OCI-LY3 (cell line): ENCODE measurements around the gene MBP.

Experiments used
- H2AFZ ChIP-seq: fragments of 200-600, 300-600 bp; shearing (Covaris generic); 2 replicates; pipeline ENCODE4 v1.6.0; 2014; ENCODE audit warnings: antibody characterized with exemption, low read depth, low read length
- H3K27ac ChIP-seq: fragments of 200-600, 300-600 bp; sonication (generic); 2 replicates; pipeline ENCODE4 v1.5.1; 2014; ENCODE audit warnings: mild to moderate bottlenecking, low read length, moderate library complexity, mixed read lengths
- H3K27me3 ChIP-seq: fragments of 200-600, 300-600 bp; sonication (generic); 2 replicates; pipeline ENCODE4 v1.6.1; 2014; ENCODE audit warnings: low read depth, low read length, mixed read lengths
- H3K36me3 ChIP-seq: fragments of 200-600, 300-600 bp; sonication (generic); replicated peaks from 2 replicates; pipeline ENCODE3; 2014; ENCODE audit warnings: low read depth, low read length, mixed read lengths
- H3K4me1 ChIP-seq: fragments of 300-600, 200-600 bp; sonication (generic); 2 replicates; pipeline ENCODE4 v1.6.1; 2014; ENCODE audit warnings: low read length, mixed read lengths
- H3K4me2 ChIP-seq: fragments of 200-600, 300-600 bp; sonication (generic); 2 replicates; pipeline ENCODE4 v1.6.1; 2014; ENCODE audit warnings: low read length, mixed read lengths
- H3K4me3 ChIP-seq: fragments of 300-600, 200-600 bp; sonication (generic); 2 replicates; pipeline ENCODE4 v1.5.1; 2014; ENCODE audit warnings: antibody characterized with exemption, mild to moderate bottlenecking, low read length, moderate library complexity
- H3K79me2 ChIP-seq: fragments of 300-600, 200-600 bp; shearing (Covaris generic); 2 replicates; pipeline ENCODE4 v1.6.1; 2014; ENCODE audit warnings: mild to moderate bottlenecking, low read length, mixed read lengths
- H3K9ac ChIP-seq: fragments of 300-600, 200-600 bp; shearing (Covaris generic); 2 replicates; pipeline ENCODE4 v1.6.0; 2014; ENCODE audit warnings: mild to moderate bottlenecking, low read length, moderate library complexity
- H3K9me3 ChIP-seq: fragments of 200-600, 300-600 bp; shearing (Covaris generic); 2 replicates; pipeline ENCODE4 v1.6.1; 2014; ENCODE audit warnings: low read length, mixed read lengths; ENCODE audit not compliant: insufficient read depth
- H4K20me1 ChIP-seq: fragments of 200-600, 300-600 bp; sonication (generic); 2 replicates; pipeline ENCODE4 v1.6.1; 2016; ENCODE audit warnings: low read length, mixed read lengths; ENCODE audit not compliant: insufficient read depth
- CTCF ChIP-seq: fragments of 200-600, 300-600 bp; sonication (generic); IDR thresholded peaks from 2 replicates; pipeline ENCODE4 v1.5.1; 2014; ENCODE audit warnings: antibody characterized with exemption, low read length, low read depth
- EZH2phosphoT487 ChIP-seq: fragments of 200-600 bp; shearing (Covaris generic); IDR thresholded peaks from 2 replicates; pipeline ENCODE4 v1.6.1; 2018; ENCODE audit warnings: antibody characterized with exemption, mixed run types, low read depth

Gene MBP

GRCh38 chr18:76959605-76960004, 173.0 kb downstream of the MBP start:
- peaks cover 25% of the 10 kb centered on the region for H3K36me3 ChIP-seq
- no peaks in the 10 kb centered on the region for H3K79me2 ChIP-seq
- no peak overlapping the region for H3K27ac ChIP-seq
- H3K9me3 ChIP-seq: no peaks in the 10 kb centered on the region
- H3K4me2 ChIP-seq: no peak overlapping the region
- no peak for TF ChIP-seq CTCF
- no peak for TF ChIP-seq EZH2phosphoT487
- H4K20me1 ChIP-seq: 0 out of 2 replicates have a peak, but pooled peaks cover 7% of the 10 kb centered on the region
- no peaks in the 10 kb centered on the region for H3K4me1 ChIP-seq
- no peak overlapping the region for H2AFZ ChIP-seq
- H3K4me3 ChIP-seq: no peak overlapping the region
- H3K9ac ChIP-seq: no peak overlapping the region
- H3K27me3 ChIP-seq: no peaks in the 10 kb centered on the region

- Histone ChIP-seq H3K9me3 (no peaks in the 10 kb centered on the region), H3K27ac (no peak overlapping the region), H3K4me2 (no peak overlapping the region), H3K27me3 (no peaks in the 10 kb centered on the region), H3K9ac (no peak overlapping the region), H2AFZ (no peak overlapping the region), H4K20me1 (0 out of 2 replicates have a peak, but pooled peaks cover 7% of the 10 kb centered on the region), H3K4me1 (no peaks in the 10 kb centered on the region), H3K4me3 (no peak overlapping the region), H3K79me2 (no peaks in the 10 kb centered on the region), H3K36me3 (peaks cover 25% of the 10 kb centered on the region)
- TF ChIP-seq EZH2phosphoT487 (no peak), CTCF (no peak)
Measured at GRCh38 chr18:76958692-76959341, 173.8 kb downstream of the MBP start.

GRCh38 chr18:76957384-76958355, 174.9 kb downstream of the MBP start:
- H4K20me1 ChIP-seq: 0 out of 2 replicates have a peak, but pooled peaks cover 7% of the 10 kb centered on the region
- no peak overlapping the region for H2AFZ ChIP-seq
- H3K27ac ChIP-seq: no peak overlapping the region
- H3K79me2 ChIP-seq: no peaks in the 10 kb centered on the region
- no peak overlapping the region for H3K4me2 ChIP-seq
- H3K4me3 ChIP-seq: no peak overlapping the region
- peaks cover 30% of the 10 kb centered on the region for H3K36me3 ChIP-seq
- no peak overlapping the region for H3K9ac ChIP-seq
- H3K27me3 ChIP-seq: no peaks in the 10 kb centered on the region
- no peaks in the 10 kb centered on the region for H3K4me1 ChIP-seq
- no peaks in the 10 kb centered on the region for H3K9me3 ChIP-seq
- TF ChIP-seq EZH2phosphoT487 (no peak), CTCF (no peak)

GRCh38 chr18:76956648-76957047, 175.9 kb downstream of the MBP start:
- Histone ChIP-seq H3K4me1 (no peaks in the 10 kb centered on the region), H2AFZ (no peak overlapping the region)

More at GRCh38 chr18:76956648-76957047, 175.9 kb downstream of the MBP start:
- TF ChIP-seq CTCF (no peak), EZH2phosphoT487 (no peak)
- 0 out of 2 replicates have a peak, but pooled peaks cover 7% of the 10 kb centered on the region for H4K20me1 ChIP-seq
- H3K79me2 ChIP-seq: no peaks in the 10 kb centered on the region
- no peak overlapping the region for H3K9ac ChIP-seq
- no peak overlapping the region for H3K4me2 ChIP-seq
- no peak overlapping the region for H3K27ac ChIP-seq
- no peaks in the 10 kb centered on the region for H3K9me3 ChIP-seq
- H3K4me3 ChIP-seq: no peak overlapping the region
- H3K27me3 ChIP-seq: no peaks in the 10 kb centered on the region
- H3K36me3 ChIP-seq: peaks cover 34% of the 10 kb centered on the region
